Panc1 (cell line): Measurements from ENCODE around the gene CDCA3. TPM values are rescaled to one million over a fixed set of nuclear protein-coding genes. Genes with fewer than 3 reads are reported as not detected.

ENCODE experiments used
- ATAC-seq: fragments of 200-7000 bp; cut with Tn5 transposase; 2 replicates; pipeline ENCODE4 v1.9.1; 2020; ENCODE audit warnings: mild to moderate bottlenecking, moderate library complexity
- BruUV-seq: library from RNA; stranded (reverse); fragments of 400-500 nt; replicated peaks from 2 replicates; lab custom pipeline; 2021; lab: Mats Ljungman, UMichigan
- CTCF ChIA-PET: fragments of 300-600 bp; sonication (Branson Sonifier 250); formaldehyde crosslinking; loops from one replicate; lab custom pipeline; 2022; ENCODE audit warnings: antibody characterized with exemption; lab: Charles Lee
- POLR2A ChIA-PET: fragments of 300-600 bp; sonication (Branson Sonifier 250); formaldehyde crosslinking; loops from one replicate; lab custom pipeline; 2022; ENCODE audit warnings: antibody characterized with exemption; lab: Charles Lee
- DNase-seq: peaks from one replicate; pipeline ENCODE4 v3.0.0-alpha.2; 2010; ENCODE audit warnings: low read depth, low spot score
- H3K27ac ChIP-seq: 2 replicates; pipeline ENCODE4 v1.5.1; 2011; ENCODE audit warnings: mild to moderate bottlenecking, low read length, inconsistent platforms
- H3K27me3 ChIP-seq: fragments of 200-500 bp; sonication (Bioruptor generic); 2 replicates; pipeline ENCODE4 v1.6.0; 2014; ENCODE audit warnings: low read length, inconsistent platforms; ENCODE audit not compliant: control insufficient read depth, insufficient read depth
- H3K36me3 ChIP-seq: fragments of 200-500 bp; sonication (Bioruptor generic); 2 replicates; pipeline ENCODE4 v1.5.1; 2014; ENCODE audit warnings: inconsistent platforms, mild to moderate bottlenecking, low read length, moderate library complexity; ENCODE audit not compliant: control insufficient read depth, insufficient read depth
- H3K4me1 ChIP-seq: 2 replicates; pipeline ENCODE4 v1.5.1; 2011; ENCODE audit warnings: inconsistent platforms, mild to moderate bottlenecking, low read length, moderate library complexity; ENCODE audit not compliant: control insufficient read depth, insufficient read depth
- H3K4me3 ChIP-seq, 2 experiments: 2 replicates each; pipeline ENCODE4 v1.5.1; 2011 to 2012; ENCODE audit warnings: low read depth in 2 of 2, low read length in 2 of 2, mild to moderate bottlenecking in 2 of 2, inconsistent platforms in 1 of 2, moderate library complexity in 1 of 2
- H3K9me3 ChIP-seq: fragments of 200-500 bp; sonication (Bioruptor generic); 2 replicates; pipeline ENCODE4 v1.5.1; 2014; ENCODE audit warnings: low read depth, mild to moderate bottlenecking, inconsistent platforms, low read length, moderate library complexity; ENCODE audit not compliant: control insufficient read depth, insufficient read depth
- CTCF ChIP-seq: fragments of 450-650 bp; IDR thresholded peaks from 2 replicates; pipeline ENCODE4 v1.5.1; 2017; ENCODE audit warnings: mild to moderate bottlenecking
- POLR2AphosphoS5 ChIP-seq: IDR thresholded peaks from 2 replicates; pipeline ENCODE4 v1.6.1; 2012; ENCODE audit warnings: mild to moderate bottlenecking, low read depth, low read length, moderate library complexity
- REST ChIP-seq, 2 experiments: IDR thresholded peaks; 2 replicates each; pipeline ENCODE4 v1.6.1; 2011 to 2012; ENCODE audit warnings: low read depth in 2 of 2, control low read depth in 1 of 2, low read length in 1 of 2, mild to moderate bottlenecking in 1 of 2, moderate library complexity in 1 of 2; ENCODE audit not compliant: insufficient read depth in 1 of 2
- SIN3A ChIP-seq: IDR thresholded peaks from 2 replicates; pipeline ENCODE4 v1.6.1; 2012; ENCODE audit warnings: low read depth, mild to moderate bottlenecking, low read length, moderate library complexity, borderline replicate concordance; ENCODE audit not compliant: insufficient read depth
- TCF7L2 ChIP-seq: IDR thresholded peaks from 2 replicates; pipeline ENCODE4 v1.6.1; 2011; ENCODE audit warnings: mild to moderate bottlenecking, low read depth, low read length, inconsistent platforms
- in situ Hi-C: cut with HindIII; loops from 2 replicates; pipeline ENCODE4 v1.10.0; 2016; ENCODE audit warnings: low sequenced_read_pairs, low pct_unique_long_range_greater_than_20kb
- intact Hi-C: fragments of 100-400 bp; cut with micrococcal nuclease; formaldehyde crosslinking; loops from one replicate; pipeline ENCODE4 v1.10.0; 2022; ENCODE audit not compliant: unreplicated experiment
- total RNA-seq: library from RNA; stranded (reverse); gene quantifications from one replicate; pipeline ENCODE4 v1.2.1, GENCODE V29; 2021; ENCODE audit not compliant: unreplicated experiment

Gene CDCA3
- total RNA-seq, 1 experiment from 2014 or later, result 59.0 TPM

GRCh38 chr12:6863586-6864321 lies 12.7 kb upstream of the CDCA3 start:
- no peaks in the 10 kb centered on the region for H3K27me3 ChIP-seq
- peaks cover 7% of the 10 kb centered on the region for H3K4me1 ChIP-seq
- ChIA-PET CTCF (no interaction called here), POLR2A (no interaction called here)
- BruUV-seq, result no TSS peak
- DNase-seq (no peak), ATAC-seq (no peak)
- no peak overlapping the region for H3K4me3 ChIP-seq
- peaks cover 2% of the 10 kb centered on the region for H3K36me3 ChIP-seq
- no peak overlapping the region for H3K27ac ChIP-seq
- in situ Hi-C loops, result no loop called here
- TF ChIP-seq REST (IDR thresholded peaks at IDR 0.05; ENCODE audit: insufficient read depth in 1 of 2, low read depth in 2 of 2, low read length in 1 of 2) (no peak), SIN3A (no peak), CTCF (no peak), TCF7L2 (no peak), POLR2AphosphoS5 (no peak)
- no peaks in the 10 kb centered on the region for H3K9me3 ChIP-seq
- intact Hi-C loops, result no loop called here

DNA sequence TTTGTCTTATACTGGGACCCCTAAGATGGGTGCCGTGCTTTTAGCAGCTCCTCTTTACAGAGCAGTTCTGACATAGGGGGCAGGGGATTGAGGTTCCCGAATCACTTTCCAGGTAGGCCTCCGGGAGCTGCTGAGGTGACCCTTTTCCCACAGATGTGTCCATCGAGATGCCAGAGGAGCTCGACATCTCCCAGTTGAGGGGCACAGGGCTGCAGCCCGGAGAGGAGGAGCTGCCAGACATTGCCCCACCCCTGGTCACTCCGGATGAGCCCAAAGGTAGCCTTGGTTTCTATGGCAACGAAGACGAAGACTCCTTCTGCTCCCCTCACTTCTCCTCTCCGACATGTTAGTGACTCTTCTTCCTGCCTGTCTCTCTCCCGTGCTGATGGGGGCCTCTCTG lies 11.9 kb upstream of the CDCA3 start:
- no peak overlapping the region for H3K27ac ChIP-seq
- intact Hi-C loops, result no loop called here
- no peak overlapping the region for H3K4me3 ChIP-seq
- ATAC-seq, result no peak
- CTCF ChIA-PET, result no interaction called here
- DNase-seq, result no peak
- no TSS peak for BruUV-seq
- H3K27me3 ChIP-seq, result no peaks in the 10 kb centered on the region
- H3K4me1 ChIP-seq, result peaks cover 6% of the 10 kb centered on the region
- in situ Hi-C loops, result no loop called here
- H3K36me3 ChIP-seq, result peaks cover 4% of the 10 kb centered on the region
- POLR2A ChIA-PET, result no interaction called here
- TF ChIP-seq REST (IDR thresholded peaks at IDR 0.05; ENCODE audit: insufficient read depth in 1 of 2, low read depth in 2 of 2, low read length in 1 of 2), result no peak
- no peaks in the 10 kb centered on the region for H3K9me3 ChIP-seq
